HG03571 (cell line): ENCODE data around the gene OXER1.

ENCODE experiments used
- ATAC-seq: cut with Tn5 transposase; IDR thresholded peaks from one replicate; pipeline ENCODE4 v1.9.1; 2021; ENCODE audit not compliant: unreplicated experiment

Gene OXER1

DNA sequence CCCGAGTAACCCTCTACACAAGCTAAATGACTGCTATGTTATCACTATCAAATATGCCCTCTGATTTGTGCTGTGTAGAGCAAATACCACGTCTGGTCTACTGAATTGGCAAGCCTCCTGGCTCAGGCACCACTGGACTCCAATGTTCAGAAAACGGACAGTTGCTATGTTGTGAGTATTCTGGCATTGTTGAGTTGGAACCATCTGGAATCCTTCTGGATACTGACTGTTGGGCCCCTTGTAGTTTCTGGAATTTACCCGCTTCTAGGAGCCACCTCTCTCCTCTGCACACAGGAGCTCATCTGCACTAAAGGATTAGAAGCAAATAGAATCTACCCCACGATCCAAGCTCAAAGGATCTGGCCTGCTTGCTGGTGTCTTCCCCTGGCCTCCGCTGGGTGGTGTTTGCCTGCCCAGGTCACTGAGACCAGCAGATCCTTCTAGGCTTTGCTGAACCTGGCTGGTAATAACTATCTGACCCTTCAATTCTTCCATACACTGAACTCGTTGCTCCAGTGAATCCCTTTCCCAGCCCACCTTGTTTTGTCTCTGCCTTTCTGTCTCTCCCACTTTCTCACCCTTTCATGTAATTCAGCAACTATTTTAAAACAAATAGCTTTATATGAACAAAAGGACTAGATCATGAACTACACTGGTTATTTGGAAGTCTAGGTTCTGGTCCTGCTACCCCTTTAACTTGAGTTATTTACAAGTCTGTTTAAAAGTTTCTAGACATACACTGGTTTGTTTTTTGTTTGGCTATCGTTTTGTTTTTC is 30.5 kb upstream of the OXER1 start:
- ATAC-seq = no peak

GRCh38 chr2:42793334-42794270 is 29.7 kb upstream of the OXER1 start:
- ATAC-seq = no peak

GRCh38 chr2:42792583-42793333 is 28.8 kb upstream of the OXER1 start, which contains the start of gene HAAO:
HAAO (minus strand) TSS chr2:42792583; CDS start chr2:42792536, 47 bp downstream.
- peak; percentile 28 for ATAC-seq

- no peak for ATAC-seq
Measured at GRCh38 chr2:42792087-42792582, 28.2 kb upstream of the OXER1 start.

DNA sequence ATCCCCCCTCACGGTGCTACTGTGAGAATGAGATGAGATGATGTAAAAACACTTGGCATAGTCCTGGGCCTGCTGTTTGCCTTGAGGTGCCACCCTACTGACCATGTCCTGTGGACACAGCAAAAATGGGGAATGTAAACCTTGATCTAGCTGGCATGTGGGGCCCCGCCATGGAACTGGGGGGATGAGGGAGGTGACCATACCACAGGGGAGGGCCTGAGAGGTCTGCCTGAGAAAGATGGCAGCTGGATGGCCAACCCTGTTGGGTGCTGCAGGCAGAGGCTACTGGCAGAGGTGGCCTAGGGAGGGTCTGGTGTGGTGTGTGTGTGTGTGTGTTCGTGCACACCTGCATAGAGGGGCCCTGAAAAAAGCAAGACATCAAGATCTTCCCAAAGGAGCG is 27.7 kb upstream of the OXER1 start:
- no peak for ATAC-seq

GRCh38 chr2:42789751-42790150 is 25.8 kb upstream of the OXER1 start:
- no peak for ATAC-seq

GRCh38 chr2:42788882-42789281 is 24.9 kb upstream of the OXER1 start:
- no peak for ATAC-seq

DNA sequence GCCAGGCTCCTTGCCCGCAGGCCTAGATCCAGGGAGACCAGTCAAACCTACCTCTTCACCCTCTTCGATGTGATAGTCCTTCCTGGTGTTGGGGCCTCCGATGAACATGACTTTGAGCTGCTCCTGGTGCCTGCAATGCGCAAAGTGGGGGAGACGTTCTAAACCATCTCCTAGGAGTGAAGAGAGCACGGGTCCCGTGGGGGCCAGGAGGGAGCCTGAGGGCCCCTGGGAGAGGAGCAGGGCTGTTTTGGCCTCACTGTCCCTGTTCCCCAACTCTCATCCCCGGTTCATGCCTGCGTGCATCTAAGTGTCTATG is 24.5 kb upstream of the OXER1 start:
- no peak for ATAC-seq

GRCh38 chr2:42787788-42788477 is 24.0 kb upstream of the OXER1 start:
- no peak for ATAC-seq

GRCh38 chr2:42787424-42787787 is 23.5 kb upstream of the OXER1 start:
- no peak for ATAC-seq

GRCh38 chr2:42786561-42787345 is 22.8 kb upstream of the OXER1 start:
- no peak for ATAC-seq

DNA sequence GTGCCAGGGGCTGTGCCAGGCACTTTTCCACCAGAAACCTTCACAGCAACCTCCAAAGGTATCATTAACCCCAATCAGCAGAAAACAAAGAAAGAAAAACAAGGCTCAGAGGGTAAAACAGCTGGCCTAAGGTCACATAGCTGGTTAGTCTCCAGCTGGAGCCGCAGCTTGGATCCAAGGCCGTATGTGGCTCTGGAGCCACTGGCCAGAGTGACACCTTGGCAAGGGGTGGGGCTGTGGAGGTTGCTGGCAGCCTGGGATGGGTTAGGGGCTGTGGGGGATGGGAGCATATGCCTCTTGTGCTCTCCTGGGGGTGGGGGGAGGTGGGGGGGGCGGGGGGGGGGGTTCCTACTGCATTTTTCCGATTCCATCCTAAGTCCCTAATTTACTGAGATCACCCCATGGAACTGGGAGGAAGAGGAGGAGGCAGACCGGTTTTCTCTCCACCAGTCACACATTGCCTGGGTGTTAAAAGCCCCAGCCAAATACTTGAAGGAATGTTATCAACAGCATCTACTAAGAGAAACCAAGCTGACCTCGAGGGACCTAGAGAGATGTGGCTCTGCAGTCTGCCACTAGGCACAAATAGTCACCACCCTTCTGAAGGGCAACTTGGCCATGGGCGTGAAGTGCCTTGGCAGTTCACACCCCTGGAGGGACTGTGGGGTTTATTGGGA is 20.4 kb upstream of the OXER1 start:
- no peak for ATAC-seq

GRCh38 chr2:42783511-42783910 is 19.6 kb upstream of the OXER1 start:
- no peak for ATAC-seq

GRCh38 chr2:42781181-42781580 is 17.2 kb upstream of the OXER1 start:
- ATAC-seq = no peak

DNA sequence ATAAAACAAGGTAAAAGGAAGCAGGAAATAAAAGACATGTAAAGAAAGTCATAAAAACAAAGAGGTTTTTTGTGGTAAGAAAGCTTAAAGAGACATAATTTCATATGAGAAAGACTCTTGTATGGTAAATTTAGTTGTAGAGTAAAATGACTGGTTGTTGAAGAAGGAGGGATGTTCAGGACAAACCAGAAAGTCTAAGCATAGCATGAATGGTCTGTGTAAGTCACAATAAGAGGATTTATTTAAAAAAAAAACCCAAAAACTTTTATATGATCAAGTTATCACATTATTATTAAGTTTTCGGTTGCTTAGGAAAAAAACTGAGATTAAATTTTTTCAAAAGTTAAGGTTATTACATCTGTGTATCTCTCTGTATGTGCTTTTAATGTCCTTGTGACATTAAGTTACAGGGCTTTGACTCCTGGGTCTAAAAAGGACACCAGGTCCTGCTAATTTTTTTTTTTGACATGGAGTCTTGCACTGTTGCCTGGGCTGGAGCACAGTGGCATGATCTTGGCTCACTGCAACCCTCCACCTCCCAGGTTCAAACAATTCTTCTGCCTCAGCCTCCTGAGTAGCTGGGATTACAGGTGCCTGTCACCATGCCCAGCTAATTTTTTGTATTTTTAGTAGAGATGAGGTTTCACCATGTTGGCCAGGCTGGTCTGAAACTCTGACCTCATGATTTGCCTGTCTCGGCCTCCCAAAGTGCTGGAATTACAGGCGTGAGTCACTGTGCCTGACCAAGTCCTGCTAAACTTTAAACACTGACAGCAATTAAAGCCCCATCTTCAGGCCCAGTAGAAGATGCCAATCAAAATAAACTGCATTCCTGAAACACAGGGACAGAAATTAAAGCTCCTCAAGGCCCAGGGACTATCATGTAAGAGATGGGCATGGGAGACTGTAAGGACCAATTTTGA is 14.2 kb upstream of the OXER1 start:
- no peak for ATAC-seq

DNA sequence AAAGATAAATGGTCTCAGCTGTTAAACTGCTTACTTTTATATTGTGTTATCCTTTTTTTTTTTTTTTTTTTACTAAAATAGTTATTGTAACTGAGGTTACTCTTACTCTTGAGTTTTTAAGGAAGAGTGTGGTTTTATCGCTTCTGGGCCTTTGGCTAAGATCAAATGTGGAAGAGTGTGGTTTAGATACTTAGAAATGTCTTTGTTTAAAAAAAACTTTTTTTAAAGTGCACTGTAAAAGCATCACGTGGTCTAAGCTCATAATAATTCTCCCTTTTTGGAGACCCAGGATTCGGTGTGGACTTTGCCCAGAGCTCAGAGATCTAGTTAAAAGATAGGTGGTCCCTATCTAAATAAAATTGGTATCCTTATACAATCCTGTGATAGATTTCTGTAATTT is 11.9 kb upstream of the OXER1 start:
- no peak for ATAC-seq

GRCh38 chr2:42775186-42775585 is 11.3 kb upstream of the OXER1 start:
- no peak for ATAC-seq

GRCh38 chr2:42771546-42772153 is 7.7 kb upstream of the OXER1 start:
- no peak for ATAC-seq
